G401.6 (cell line): ENCODE data around the gene CTTN.
"Not testable (repeated sequence)": the region's sequence is repeated elsewhere in the genome, so short reads cannot be mapped to it uniquely, and the experiment has no call there.

Experiments
- FAIRE-seq: peaks from 2 replicates; lab custom pipeline; 2012; peaks lifted over from hg19 to GRCh38; lab: Jason Lieb, UNC

CTTN gene

DNA sequence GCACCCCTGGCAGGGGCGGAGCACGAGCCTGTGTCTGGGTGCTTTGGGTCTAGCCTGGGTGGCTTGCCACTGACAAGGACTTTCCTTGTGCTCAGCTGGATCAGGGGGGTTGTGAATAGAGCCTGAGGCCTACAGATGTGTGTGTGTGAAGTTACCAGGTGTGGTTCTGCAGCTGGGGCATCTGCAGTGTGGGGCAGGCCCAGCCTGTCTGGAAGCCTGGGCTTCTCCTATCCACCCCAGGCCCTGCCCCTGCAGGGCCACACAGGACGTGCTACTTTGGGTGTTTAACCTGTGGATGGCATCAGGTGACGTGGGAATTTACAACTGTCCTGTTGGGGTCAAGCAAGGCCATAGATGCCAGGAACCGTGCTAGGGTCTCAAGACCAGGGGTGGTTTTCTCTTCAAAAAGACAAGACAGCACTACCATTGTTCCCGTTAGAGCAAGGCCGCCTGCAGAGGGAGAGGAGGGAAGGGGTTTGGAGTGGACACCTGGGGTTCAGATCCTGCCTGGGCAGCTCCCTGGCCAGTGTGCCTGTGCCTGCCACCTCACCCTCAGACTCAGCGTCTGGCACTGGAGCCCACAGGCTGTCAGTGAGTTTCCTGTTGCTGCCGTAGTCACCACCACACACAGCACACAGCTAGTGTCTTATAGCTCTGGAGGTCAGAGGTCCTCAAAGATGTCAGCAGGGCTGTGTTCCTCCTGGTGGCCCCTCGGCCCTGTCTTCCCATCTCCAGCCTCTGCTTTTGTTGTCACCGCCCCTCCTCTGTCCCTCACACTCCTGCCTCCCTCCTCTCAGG, 31.6 kb downstream of the CTTN start:
- FAIRE-seq = no peak

DNA sequence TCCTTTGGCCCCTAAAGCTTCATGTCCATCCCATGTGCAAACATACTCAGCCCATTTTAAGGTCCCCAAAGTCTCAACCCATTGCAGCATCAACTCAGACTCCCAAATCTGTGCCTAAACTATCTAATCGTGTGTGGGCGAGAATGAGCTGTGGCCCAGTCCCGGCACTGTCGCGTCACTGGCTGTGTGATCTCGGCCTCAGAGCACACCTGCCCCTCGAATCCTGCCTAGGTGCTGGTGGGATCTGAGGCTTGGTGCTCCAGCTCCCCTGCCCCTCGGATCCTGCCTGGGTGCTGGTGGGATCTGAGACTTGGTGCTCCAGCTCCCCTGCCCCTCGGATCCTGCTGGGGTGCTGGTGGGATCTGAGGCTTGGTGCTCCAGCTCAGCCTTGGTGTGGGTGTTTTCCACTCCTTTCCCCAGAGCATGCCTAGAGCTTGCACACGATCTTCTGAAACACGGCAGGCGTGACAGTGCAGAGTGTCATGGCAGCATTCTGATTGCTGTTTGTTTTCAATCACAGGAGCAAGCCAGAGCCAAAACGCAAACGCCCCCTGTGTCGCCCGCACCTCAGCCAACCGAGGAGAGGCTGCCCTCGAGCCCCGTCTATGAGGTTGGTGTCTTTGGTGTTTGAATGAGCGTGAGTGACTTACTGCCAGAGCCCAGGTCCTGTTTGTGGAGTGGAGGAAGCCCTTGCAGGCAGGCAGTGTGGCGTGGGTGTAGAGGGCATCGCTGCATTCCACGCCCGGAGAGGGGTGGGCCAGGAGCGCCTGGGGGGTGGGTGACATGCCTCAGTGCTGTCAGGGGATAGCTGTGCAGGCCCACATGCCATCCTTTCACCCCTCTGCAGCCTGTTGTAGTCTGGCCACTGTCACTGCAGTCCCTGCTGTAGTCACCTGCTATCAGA, 32.6 kb downstream of the CTTN start:
- FAIRE-seq = no peak

DNA sequence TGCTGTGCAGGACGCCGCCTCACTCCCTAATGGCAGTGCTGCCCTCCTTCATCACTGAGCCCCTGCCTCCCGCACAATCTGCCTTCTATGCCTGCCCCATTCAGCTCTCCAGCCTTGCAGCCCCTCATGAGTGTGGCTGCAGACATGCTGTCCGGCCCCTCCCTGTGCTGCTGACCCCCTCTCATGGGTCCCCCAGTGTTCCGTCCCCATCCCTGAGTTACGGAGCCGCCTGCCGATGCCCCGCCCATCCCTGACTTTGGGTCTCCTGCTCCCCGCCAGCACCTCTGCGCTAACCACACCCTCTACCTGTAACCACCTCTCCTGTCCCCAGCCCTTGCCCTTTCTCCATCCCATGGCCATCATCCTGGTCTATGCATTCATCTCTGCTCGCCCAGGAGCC, 33.3 kb downstream of the CTTN start:
- FAIRE-seq = no peak

DNA sequence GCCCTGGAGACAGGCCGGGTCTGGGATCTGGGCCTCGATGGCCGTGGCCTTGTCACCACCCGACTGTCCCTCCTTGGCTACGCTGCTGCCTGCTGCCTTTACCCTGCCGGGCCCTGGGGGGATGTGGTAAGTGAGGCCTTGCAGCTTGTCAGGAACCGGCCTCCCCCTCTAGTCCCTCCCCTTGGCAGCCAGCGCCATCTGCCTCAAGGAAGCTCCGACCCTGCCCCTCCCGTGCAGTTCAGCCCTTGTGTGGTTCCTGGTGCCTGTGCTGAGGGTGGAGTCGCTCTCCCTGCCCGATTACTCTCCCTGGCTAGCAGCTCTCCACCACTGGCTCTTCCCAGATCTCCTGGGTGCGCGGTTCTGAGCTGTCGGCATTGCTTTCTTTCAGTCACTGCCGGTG, 33.7 kb downstream of the CTTN start:
- FAIRE-seq = no peak

DNA sequence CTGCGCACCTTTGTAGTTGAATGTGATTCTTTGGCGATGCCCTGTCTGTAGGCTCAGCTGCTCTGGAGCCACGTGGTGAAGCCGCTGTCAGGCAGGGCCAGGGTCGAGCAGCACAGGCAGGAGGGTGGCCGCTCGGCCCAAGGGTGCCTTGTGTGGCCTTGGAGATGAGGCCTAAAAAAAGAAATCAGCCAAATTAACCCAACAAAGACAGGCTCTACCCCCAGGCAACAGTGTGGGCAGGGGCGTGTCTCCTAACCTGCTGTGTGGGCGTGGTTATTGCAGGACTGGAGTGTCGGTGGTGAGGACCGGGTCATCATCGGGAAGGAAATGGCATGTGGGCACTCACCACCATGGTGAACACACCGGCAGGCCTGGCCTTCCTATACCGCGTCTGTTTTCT, 34.3 kb downstream of the CTTN start:
- FAIRE-seq = no peak

DNA sequence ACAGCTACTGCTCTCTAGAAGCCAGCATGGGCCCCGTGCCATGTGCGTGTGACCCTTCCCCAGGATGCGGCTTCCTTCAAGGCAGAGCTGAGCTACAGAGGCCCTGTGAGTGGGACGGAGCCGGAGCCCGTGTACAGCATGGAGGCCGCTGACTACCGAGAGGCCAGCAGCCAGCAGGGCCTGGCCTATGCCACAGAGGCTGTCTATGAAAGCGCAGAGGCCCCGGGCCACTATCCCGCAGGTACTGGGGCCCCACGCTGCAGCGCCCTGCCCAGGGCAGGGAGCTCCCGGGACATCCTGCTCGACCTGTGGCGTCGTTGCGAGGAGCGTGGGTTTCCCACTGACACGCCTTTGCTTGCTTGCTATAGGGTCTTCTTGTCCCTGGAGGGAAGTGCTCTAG, 34.7 kb downstream of the CTTN start:
- FAIRE-seq = no peak

DNA sequence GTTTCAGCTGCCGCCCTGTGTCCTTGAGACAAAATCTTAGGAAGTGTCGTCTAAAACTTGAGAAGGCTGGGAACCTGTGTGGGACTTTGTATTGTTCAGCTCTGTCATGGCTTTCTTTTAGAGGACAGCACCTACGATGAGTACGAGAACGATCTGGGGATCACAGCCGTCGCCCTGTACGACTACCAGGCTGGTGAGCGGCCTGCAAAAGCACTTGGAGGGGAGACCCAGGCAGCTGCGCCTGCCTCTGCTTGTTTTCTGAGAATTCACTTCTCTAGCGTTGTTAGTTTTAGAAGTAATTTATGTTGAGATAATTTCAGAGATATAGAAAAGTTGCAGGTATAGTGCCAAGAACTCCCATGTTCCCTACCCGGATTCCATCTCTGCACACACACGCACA, 35.2 kb downstream of the CTTN start:
- no peak for FAIRE-seq

DNA sequence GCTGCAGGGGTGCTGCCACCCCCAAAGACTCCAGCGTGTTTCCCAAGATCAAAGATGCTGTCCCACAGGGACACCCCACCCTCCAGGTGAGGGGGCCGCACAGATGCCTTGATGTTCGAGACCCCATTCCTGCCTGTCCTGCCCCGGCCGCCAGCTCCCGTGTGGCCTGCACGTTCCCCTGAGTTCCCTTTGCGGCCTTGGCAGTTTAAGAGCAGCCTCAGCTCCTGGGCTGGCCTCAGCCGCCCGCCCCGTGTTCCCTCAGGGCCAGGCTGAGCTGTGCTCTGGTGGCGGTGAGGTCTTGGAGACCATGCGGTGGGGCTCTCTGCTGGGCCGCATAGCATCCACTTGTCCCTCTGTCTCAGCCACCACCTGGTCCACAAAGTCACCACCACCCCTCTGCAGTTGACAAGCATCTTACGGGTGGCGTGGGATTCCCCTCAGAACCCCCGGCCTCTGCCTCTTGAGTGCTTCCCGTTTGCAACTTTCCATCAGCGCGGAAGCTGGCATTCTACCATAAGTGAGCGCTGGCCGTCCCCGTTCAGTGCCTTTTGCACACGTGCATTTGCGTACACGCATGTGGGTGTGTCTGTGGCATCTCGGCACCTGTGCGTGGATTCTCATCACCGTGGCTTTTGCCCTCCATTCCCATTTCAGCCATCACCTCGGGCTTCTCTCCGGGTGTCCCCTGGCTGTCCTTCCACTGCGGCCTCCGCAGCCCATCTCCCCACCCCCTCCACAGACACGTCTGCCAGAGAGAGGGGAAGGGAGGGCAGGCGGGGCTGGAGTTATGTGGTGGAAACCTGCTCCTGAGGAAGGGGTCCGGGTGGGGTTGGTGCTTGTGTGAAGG, 35.9 kb downstream of the CTTN start:
- FAIRE-seq = no peak

DNA sequence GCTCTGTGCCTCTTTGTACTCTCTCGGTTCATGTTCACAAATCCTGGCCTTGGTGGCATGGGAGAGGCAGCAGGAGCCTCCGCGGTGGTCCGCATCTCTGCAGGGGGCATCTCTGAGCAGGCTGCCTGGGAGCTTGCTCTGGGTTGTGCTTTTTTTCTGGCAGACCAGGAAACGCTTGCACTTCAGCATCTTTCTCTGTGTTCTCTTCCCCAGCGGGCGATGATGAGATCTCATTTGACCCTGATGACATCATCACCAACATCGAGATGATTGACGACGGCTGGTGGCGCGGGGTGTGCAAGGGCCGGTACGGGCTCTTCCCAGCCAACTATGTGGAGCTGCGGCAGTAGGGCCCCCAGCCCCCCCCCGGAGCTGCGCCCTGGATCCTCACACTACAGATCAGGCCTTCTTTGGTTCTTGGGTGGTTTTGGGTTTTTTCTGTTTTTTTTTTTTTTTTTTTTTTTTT, 36.5 kb downstream of the CTTN start:
- FAIRE-seq = no peak

DNA sequence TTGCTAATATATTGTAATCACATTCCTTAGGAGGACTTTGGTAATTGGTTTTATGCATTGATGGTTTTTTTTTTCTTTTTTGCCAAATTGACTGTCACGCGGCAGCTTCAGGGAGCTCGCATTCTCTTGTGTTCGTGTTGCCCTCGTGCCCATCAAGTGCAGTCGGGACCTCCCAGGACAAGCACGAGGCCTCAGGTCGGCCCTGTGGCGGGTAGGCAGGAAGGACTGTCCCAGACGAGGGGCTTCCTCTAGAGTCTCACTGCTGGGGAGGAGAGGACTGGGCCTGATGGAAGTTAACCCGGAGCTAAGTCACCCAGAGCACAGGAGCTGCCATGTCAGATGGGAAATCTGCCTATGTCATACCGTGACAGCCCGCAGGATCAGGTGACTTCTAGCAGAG, 37.0 kb downstream of the CTTN start:
- no peak for FAIRE-seq

DNA sequence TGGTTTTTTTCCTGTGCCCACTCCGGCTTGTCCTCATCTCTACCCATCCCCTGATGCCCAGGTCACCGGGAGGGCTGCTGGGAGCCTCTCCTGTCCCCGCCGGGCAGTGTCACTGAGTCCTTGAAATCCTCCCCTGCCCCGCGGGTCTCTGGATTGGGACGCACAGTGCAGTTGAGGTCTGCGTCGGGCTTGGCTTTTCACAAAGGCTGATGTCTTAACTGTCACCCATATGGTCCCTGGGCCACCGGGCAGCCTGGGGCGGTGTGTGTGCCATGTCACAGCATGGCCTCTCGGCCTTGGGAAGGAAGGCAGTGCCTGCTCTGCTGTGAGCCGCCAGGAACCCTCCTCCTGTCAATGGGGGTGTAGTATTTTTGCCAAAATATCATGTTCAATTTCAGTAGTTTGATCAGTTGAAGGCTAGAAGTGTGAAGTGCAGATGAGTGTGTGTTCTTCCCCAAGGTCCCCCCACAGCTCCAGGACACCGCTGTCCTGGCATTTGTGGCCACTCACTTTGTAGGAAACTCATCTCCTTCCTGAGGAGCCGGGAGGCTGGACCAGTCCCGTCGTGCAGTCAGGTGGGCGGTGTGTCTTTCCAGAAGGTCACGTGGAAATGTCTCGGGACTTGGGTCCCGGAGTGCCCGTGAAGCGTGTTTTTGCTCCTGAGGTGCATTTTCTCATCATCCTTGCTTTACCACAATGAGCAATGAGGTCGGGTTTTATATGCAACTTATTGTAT, 37.6 kb downstream of the CTTN start:
- FAIRE-seq = no peak

DNA sequence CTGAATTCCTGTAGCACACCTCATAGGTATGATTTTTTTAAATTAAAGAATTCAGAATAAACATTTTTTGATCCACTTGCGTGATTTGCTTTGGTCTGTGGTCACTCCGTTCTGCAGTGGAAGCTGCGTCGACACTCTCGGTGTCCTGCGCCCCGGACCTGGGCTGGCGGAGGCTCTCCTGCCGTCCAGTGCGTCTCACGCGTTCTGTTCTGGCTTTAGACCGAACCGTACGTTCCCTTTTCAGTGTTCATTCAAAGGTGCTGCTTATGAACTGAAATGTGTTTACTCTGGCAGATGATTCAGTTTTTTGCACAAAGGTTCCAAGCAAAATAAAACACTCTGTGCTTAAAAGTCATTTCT, 38.2 kb downstream of the CTTN start:
- no peak for FAIRE-seq

DNA sequence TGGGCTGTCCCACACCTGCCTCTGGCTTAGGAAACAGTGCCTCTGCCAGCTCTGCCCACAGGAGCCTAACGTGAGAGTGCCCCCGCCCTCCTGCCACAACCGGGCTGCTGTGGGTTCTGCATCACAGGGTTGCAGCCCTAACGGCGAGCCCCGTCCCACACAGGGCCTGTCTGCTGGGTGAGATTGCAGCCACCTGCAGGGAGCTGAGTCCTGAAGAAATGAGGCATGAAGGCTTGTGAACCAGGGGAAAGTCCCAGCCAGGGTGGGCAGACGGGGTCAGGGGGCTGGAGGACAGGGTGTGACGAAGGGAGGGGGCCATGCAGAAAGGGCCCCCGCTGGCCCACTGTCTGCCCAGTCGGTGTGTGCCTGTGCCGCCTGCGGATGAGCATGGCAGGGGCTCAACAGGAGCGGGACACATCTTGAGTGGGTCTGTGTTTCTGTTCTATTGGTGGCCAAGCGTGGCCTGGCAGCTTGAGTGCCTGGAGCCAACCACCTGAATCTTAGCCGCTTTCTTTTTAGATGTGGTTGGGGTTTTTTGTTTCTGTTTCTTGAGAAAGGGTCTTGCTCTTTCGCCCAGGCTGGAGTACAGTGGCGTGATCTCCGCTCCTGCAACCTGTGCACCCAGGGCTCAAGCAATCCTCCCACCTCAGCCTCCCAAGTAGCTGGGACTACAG, 38.9 kb downstream of the CTTN start:
- FAIRE-seq = no peak

DNA sequence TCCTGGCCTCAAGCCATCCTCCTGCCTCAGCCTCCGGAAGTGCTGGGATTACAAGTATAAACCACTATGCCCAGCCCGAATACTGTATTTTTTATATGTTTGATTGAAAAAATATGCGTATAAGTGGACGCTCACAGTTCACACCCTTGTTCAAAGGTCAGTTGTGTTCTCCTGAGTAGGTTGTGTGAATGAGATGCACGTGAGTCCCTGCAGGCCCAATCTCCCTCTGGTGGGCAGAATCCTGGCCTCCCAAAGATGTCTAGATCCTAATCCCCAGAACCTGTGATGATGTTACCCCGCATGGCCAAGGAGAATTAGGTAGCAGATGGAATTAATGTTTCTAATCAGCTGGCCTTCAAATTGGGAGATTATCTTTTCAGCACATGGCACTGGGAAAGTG, 41.9 kb downstream of the CTTN start:
- no peak for FAIRE-seq

DNA sequence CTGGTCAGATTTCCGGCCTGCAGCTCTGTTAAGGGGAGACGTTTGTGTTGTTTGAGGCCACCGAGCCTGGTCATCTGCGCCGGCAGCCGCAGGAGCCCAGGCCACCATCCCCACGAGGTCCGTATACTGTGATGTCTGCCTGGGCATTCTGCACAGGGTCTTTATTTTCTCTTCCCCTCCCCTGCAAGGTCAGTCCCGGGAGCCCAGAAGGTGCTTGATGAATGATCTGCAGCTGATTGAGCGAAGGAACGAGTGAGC, 45.4 kb downstream of the CTTN start:
- FAIRE-seq = no peak

DNA sequence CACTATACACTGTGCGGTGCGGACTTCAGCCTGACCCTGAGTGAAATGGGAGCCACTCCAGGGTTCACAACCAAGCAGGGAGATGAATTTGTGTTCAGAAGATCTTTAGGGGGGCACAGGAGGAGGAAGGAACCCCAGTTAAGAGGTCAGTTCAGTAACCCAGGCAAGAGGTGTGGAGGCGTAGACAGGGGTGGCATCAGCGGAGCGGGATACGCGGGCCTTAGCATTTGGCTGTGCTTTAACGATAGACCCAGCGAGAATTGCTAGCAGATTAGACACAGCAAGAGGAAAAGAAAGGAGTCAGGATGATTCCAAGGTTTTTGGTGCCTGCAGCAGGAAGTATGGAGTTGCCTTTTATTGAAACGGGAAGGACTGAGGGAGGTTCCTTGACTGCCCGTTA, 46.8 kb downstream of the CTTN start:
- FAIRE-seq = no peak

DNA sequence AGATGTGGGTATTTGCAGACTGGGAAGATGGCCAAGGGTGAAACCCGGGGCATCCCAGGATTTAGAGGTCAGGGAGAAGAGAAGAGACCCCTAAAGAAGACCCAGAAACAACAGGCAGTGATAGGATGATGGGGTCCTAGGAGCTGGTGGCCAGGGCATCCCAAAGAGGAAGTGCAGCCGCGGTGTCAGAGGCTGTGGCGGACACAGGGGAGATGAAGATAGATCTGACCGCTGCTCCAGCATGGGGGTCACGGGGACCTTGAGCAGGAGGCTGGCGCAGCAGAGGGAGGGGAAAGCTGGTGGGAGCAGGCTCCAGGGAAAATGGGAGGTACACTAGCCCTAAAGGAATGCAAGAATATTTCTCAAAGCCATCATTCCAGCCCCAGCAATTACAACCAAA, 47.3 kb downstream of the CTTN start:
- FAIRE-seq = no peak

DNA sequence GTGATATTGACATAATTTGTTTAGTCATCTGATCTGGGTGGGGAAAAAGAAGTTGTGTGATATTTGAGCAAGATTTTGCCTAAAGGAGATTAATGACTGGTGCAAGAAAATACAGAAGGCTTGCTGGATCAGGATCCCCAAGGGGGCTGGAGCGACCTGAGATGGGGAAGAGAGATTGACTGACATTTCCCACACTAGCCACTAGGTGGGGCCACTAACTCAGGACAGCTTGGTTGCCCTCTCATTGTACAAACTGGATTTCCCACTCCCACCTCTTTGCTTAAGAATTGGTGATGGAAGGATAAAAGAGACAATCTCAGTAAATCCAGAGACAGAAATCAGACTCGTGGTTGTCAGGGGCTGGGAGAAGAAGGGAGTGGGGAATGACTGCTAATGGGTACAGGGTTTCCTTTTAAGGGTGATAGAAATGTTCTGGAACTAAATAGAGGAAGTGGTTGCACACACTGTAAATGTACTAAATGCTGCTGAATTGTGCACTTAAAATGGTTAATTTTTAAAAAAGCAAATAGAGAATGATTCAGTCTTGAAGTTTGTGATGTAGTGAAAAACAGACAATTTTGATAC, 50.7 kb downstream of the CTTN start:
- no peak for FAIRE-seq

DNA sequence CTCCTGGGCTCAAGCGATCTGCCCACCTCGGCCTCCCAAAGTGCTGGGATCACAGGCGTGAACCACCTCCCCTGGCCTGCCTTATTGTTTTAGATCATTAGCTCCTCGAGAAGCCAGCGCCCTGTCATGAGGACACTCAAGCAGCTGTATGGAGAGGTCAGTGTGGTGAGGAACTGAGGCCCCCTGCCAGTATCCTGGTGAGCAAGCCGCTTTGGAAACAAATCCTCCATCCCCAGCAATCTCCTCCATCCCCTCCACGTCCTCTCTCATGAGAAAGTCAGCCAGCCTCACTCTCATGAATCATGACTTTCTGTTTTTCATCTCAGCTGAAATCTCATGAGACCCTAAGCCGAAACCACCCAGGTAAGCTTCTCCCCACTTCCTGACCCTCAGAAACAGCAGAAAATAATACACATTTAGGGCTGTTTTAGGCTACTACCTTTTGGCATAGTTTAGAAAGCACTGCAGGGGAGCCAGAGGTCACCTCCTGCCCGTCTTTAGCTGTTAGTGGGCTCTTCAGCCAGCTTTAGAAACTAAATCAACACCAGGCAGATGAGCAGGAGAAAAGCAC, 56.0 kb downstream of the CTTN start:
- no peak for FAIRE-seq

DNA sequence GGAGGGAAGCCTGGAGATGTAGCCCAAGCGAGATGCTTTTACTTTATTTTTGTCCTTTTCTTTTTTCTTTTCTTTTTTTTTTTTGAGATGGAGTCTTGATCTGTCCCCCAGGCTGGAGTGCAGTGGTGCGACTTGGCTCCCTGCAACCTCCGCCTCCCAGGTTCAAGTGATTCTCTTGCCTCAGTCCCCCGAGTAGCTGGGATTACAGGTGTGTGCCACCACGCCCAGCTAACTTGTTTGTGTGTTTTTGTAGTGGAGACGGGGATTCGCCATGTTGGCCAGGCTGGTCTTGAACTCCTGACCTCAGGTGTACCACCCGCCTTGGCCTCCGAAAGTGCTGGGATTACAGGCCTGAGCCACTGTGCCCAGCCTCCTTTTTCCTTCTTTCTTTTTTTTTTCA, 56.5 kb downstream of the CTTN start:
- not testable (repeated sequence) for FAIRE-seq

DNA sequence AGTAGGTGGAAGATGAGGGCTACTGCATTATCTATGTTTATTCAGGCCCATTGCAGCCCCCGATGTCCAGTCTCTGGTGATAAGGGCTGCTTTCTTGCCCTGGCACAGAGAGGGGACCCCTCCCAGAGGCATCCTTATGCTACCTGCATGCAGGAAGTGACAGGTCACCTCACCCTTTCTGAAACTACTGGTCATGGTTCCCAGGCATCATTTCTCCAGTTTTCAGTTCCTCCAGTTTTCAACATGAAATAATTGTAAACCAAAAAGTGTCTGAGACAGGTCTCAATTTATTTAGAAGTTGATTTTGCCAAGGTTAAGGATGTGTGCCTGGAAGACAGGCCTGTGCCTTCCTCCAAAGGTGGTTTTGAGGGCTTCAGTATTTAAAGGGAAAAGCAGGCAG, 57.0 kb downstream of the CTTN start:
- no peak for FAIRE-seq
